Myocyte (in vitro differentiated cells): ENCODE results near the gene RNF208. TPM values are rescaled to one million over a fixed set of nuclear protein-coding genes. Genes with fewer than 3 reads are reported as not detected.

Experiments used
- DNase-seq: peaks from one replicate; pipeline ENCODE4 v3.0.0-alpha.2; 2012; ENCODE audit warnings: low read depth
- total RNA-seq: library from RNA; depleted of rRNA; stranded (reverse); fragments of >200 nt; gene quantifications from 2 replicates; pipeline ENCODE4 v1.2.3, GENCODE V29; 2014

Gene RNF208
- total RNA-seq, 1 donor from 2014 or later = 0.21 TPM

- no peak for DNase-seq
Observed at GRCh38 chr9:137178201-137178938, 43.7 kb downstream of the RNF208 start.

- DNase-seq = peak; percentile 66
Observed at GRCh38 chr9:137176302-137177182, 45.5 kb downstream of the RNF208 start.

- DNase-seq = no peak
Observed at GRCh38 chr9:137175345-137175961, 46.6 kb downstream of the RNF208 start.

- DNase-seq = no peak
Observed at GRCh38 chr9:137174722-137175293, 47.2 kb downstream of the RNF208 start.

- DNase-seq = no peak
Observed at GRCh38 chr9:137173796-137174664, 48.0 kb downstream of the RNF208 start.

- DNase-seq = peak; percentile 28
Observed at GRCh38 chr9:137172901-137173795, 48.9 kb downstream of the RNF208 start.

- DNase-seq = peak; percentile 47
Observed at GRCh38 chr9:137171149-137171900, 50.7 kb downstream of the RNF208 start.

- no peak for DNase-seq
Observed at GRCh38 chr9:137170486-137171148, 51.4 kb downstream of the RNF208 start.

Other genes starting within 250 kb of the RNF208 start
- gene PTGDS, start 244.7 kb downstream of the RNF208 start, total RNA-seq = 126 and 177 TPM in 2 replicates
- gene LCNL1, start 239.2 kb downstream of the RNF208 start, total RNA-seq = 5.0 and 13.8 TPM in 2 replicates
- 57.3 and 67.3 TPM in 2 replicates for gene PAXX, start 229.8 kb downstream of the RNF208 start, total RNA-seq
- gene CLIC3, start 225.7 kb downstream of the RNF208 start, total RNA-seq = not detected in 2 replicates
- 21.1 and 26.3 TPM in 2 replicates for gene ABCA2, start 194.0 kb downstream of the RNF208 start, total RNA-seq
- not detected in 2 replicates for gene FUT7, start 190.2 kb downstream of the RNF208 start, total RNA-seq
- 4.8 TPM in 2 replicates for gene NPDC1, start 176.1 kb downstream of the RNF208 start, total RNA-seq
- gene ENTPD2, start 168.2 kb downstream of the RNF208 start, total RNA-seq = 0.13 and 0.68 TPM in 2 replicates
- 1.9 and 4.7 TPM in 2 replicates for gene SAPCD2, start 151.7 kb downstream of the RNF208 start, total RNA-seq
- 40.2 and 46.4 TPM in 2 replicates for gene UAP1L1, start 144.7 kb downstream of the RNF208 start, total RNA-seq
- gene MAN1B1, start 135.3 kb downstream of the RNF208 start, total RNA-seq = 75.5 and 76.6 TPM in 2 replicates
- 132 and 142 TPM in 2 replicates for gene DPP7, start 107.5 kb downstream of the RNF208 start, total RNA-seq
- 0.05 TPM in 1 of 2 replicates, not detected in the other for gene GRIN1, start 83.1 kb downstream of the RNF208 start, total RNA-seq
- gene LRRC26, start 52.2 kb downstream of the RNF208 start, total RNA-seq = not detected in 2 replicates
- not detected in 2 replicates for gene TMEM210, start 50.2 kb downstream of the RNF208 start, total RNA-seq
- gene ANAPC2, start 33.7 kb downstream of the RNF208 start, total RNA-seq = 28.7 and 30.6 TPM in 2 replicates
- 143 and 158 TPM in 2 replicates for gene SSNA1, start 33.6 kb downstream of the RNF208 start, total RNA-seq
- 19.5 and 25.3 TPM in 2 replicates for gene TPRN, start 21.5 kb downstream of the RNF208 start, total RNA-seq
- 39.2 and 48.4 TPM in 2 replicates for gene TMEM203, start 16.6 kb downstream of the RNF208 start, total RNA-seq
- 6.1 and 10.5 TPM in 2 replicates for gene NDOR1, start 16.5 kb downstream of the RNF208 start, total RNA-seq
- 1.4 and 2.0 TPM in 2 replicates for gene CYSRT1, start 2.9 kb upstream of the RNF208 start, total RNA-seq
- gene RNF224, start 5.3 kb upstream of the RNF208 start, total RNA-seq = not detected in 2 replicates
- gene SLC34A3, start 8.7 kb upstream of the RNF208 start, total RNA-seq = 0.56 and 0.62 TPM in 2 replicates
- gene TUBB4B, start 19.0 kb upstream of the RNF208 start, total RNA-seq = 211 and 249 TPM in 2 replicates
- not detected in 2 replicates for gene STPG3, start 29.0 kb upstream of the RNF208 start, total RNA-seq
- gene NELFB, start 33.1 kb upstream of the RNF208 start, total RNA-seq = 37.3 and 48.3 TPM in 2 replicates
- 1.1 and 3.6 TPM in 2 replicates for gene TOR4A, start 55.5 kb upstream of the RNF208 start, total RNA-seq
- 1.2 and 2.0 TPM in 2 replicates for gene NRARP, start 80.0 kb upstream of the RNF208 start, total RNA-seq
- 12.5 and 15.3 TPM in 2 replicates for gene EXD3, start 200.9 kb upstream of the RNF208 start, total RNA-seq
- 1.2 and 3.1 TPM in 2 replicates for gene NOXA1, start 201.2 kb upstream of the RNF208 start, total RNA-seq
- gene ENTPD8, start 219.1 kb upstream of the RNF208 start, total RNA-seq = 0.19 and 0.31 TPM in 2 replicates
- 53.9 and 69.9 TPM in 2 replicates for gene NSMF, start 237.1 kb upstream of the RNF208 start, total RNA-seq